SU-DHL-6 (cell line): ENCODE results near the gene COPS3.

Experiments
- EZH2phosphoT487 ChIP-seq: fragments of 200-600 bp; sonication (generic), shearing (Covaris generic); conservative IDR thresholded peaks from 2 replicates; pipeline ENCODE4 v1.6.1; 2018; ENCODE audit warnings: mild to moderate bottlenecking, antibody characterized with exemption, low read length, moderate library complexity, mixed read lengths
- TF ChIP-seq, protein P1 (sequence below): fragments of 200-600 bp; sonication (generic); IDR thresholded peaks from one replicate; pipeline ENCODE4 v1.5.1; 2017; ENCODE audit warnings: antibody characterized with exemption, mild to moderate bottlenecking, low read length, moderate library complexity; ENCODE audit not compliant: insufficient read depth, poor library complexity, severe bottlenecking

DNA sequence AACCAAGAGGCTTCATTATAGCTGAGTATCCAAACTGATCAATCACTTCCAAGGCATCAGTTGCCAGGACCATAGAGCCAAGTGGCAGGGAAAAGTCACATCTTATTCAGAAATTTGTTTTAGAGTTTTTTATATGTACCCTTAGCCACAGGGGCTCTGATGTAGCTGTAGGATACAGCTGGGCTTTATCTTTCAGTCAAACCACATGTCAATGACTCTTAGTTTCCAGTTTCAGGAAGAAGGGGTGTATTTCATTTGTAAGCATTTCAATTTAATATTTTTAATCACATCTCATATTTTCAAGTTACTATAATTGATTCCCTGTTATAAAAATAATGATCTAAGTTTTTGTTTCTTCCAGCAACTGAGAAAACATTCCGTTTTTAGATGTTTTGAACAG, 41.2 kb downstream of the COPS3 start:
- TF ChIP-seq, protein P1, sequence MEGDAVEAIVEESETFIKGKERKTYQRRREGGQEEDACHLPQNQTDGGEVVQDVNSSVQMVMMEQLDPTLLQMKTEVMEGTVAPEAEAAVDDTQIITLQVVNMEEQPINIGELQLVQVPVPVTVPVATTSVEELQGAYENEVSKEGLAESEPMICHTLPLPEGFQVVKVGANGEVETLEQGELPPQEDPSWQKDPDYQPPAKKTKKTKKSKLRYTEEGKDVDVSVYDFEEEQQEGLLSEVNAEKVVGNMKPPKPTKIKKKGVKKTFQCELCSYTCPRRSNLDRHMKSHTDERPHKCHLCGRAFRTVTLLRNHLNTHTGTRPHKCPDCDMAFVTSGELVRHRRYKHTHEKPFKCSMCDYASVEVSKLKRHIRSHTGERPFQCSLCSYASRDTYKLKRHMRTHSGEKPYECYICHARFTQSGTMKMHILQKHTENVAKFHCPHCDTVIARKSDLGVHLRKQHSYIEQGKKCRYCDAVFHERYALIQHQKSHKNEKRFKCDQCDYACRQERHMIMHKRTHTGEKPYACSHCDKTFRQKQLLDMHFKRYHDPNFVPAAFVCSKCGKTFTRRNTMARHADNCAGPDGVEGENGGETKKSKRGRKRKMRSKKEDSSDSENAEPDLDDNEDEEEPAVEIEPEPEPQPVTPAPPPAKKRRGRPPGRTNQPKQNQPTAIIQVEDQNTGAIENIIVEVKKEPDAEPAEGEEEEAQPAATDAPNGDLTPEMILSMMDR, result no peak
- TF ChIP-seq EZH2phosphoT487, result no peak
